CD8-positive, alpha-beta memory T cell (primary cell): ENCODE data around the gene HSD11B1L. TPM values are rescaled to one million over a fixed set of nuclear protein-coding genes. Genes with fewer than 3 reads are reported as not detected.

Experiments used
- polyA plus RNA-seq: library from polyadenylated mRNA; unstranded; fragments of 300-500 nt; fragmentation: Illumina TruSeq; gene quantifications from one replicate; pipeline ENCODE4 v1.2.3, GENCODE V29; 2021
- total RNA-seq, 2 experiments: library from RNA; stranded (reverse); gene quantifications; one replicate each; pipeline ENCODE4 v1.2.3, GENCODE V29; 2021

Gene HSD11B1L
- total and polyA plus RNA-seq, 3 experiments from 2014 or later = 1.4 to 4.0 (median 2.3) TPM

Other genes starting within 250 kb of the HSD11B1L start
- not detected for gene ZNRF4, start 225.6 kb upstream of the HSD11B1L start, total RNA-seq
- gene ZNRF4, start 225.6 kb upstream of the HSD11B1L start, polyA plus RNA-seq = not detected
- gene TINCR, start 113.1 kb upstream of the HSD11B1L start, total RNA-seq = under 1 TPM; 0.20 to 0.28 TPM
- gene TINCR, start 113.1 kb upstream of the HSD11B1L start, polyA plus RNA-seq = 0.16 TPM
- gene SAFB2, start 58.3 kb upstream of the HSD11B1L start, total RNA-seq = 10 to 100 TPM; 87.8 to 98.2 TPM
- gene SAFB2, start 58.3 kb upstream of the HSD11B1L start, polyA plus RNA-seq = 56.4 TPM
- gene SAFB, start 57.9 kb upstream of the HSD11B1L start, total RNA-seq = 100 to 1,000 TPM; 124 to 132 TPM
- gene SAFB, start 57.9 kb upstream of the HSD11B1L start, polyA plus RNA-seq = 103 TPM
- 10 to 100 TPM; 60.6 to 62.1 TPM for gene MICOS13, start 511 bp upstream of the HSD11B1L start, total RNA-seq
- gene MICOS13, start 511 bp upstream of the HSD11B1L start, polyA plus RNA-seq = 117 TPM
- 1,000 to 10,000 TPM; 1,478 to 1,485 TPM for gene RPL36, start 9.3 kb downstream of the HSD11B1L start, total RNA-seq
- gene RPL36, start 9.3 kb downstream of the HSD11B1L start, polyA plus RNA-seq = 2,003 TPM
- 100 to 1,000 TPM; 179 to 204 TPM for gene LONP1, start 39.1 kb downstream of the HSD11B1L start, total RNA-seq
- gene LONP1, start 39.1 kb downstream of the HSD11B1L start, polyA plus RNA-seq = 36.0 TPM
- not detected for gene CATSPERD, start 39.6 kb downstream of the HSD11B1L start, total RNA-seq
- gene CATSPERD, start 39.6 kb downstream of the HSD11B1L start, polyA plus RNA-seq = not detected
- gene PRR22, start 103.7 kb downstream of the HSD11B1L start, total RNA-seq = 1 to 10 TPM; 8.2 to 8.6 TPM
- 0.15 TPM for gene PRR22, start 103.7 kb downstream of the HSD11B1L start, polyA plus RNA-seq
- 10 to 100 TPM; 90.9 to 93.6 TPM for gene DUS3L, start 110.1 kb downstream of the HSD11B1L start, total RNA-seq
- gene DUS3L, start 110.1 kb downstream of the HSD11B1L start, polyA plus RNA-seq = 33.2 TPM
- gene NRTN, start 124.0 kb downstream of the HSD11B1L start, total RNA-seq = under 1 TPM in 1 of 2 experiments, not detected in 1; 0.26 TPM
- gene NRTN, start 124.0 kb downstream of the HSD11B1L start, polyA plus RNA-seq = 0.26 TPM
- not detected for gene FUT6, start 158.7 kb downstream of the HSD11B1L start, total RNA-seq
- not detected for gene FUT6, start 158.7 kb downstream of the HSD11B1L start, polyA plus RNA-seq
- gene FUT3, start 170.4 kb downstream of the HSD11B1L start, total RNA-seq = not detected
- gene FUT3, start 170.4 kb downstream of the HSD11B1L start, polyA plus RNA-seq = not detected
- not detected for gene FUT5, start 189.5 kb downstream of the HSD11B1L start, total RNA-seq
- not detected for gene FUT5, start 189.5 kb downstream of the HSD11B1L start, polyA plus RNA-seq
- gene NDUFA11, start 222.8 kb downstream of the HSD11B1L start, total RNA-seq = 100 to 1,000 TPM; 216 to 232 TPM
- 399 TPM for gene NDUFA11, start 222.8 kb downstream of the HSD11B1L start, polyA plus RNA-seq
- gene VMAC, start 223.8 kb downstream of the HSD11B1L start, total RNA-seq = 1 to 10 TPM; 4.0 to 4.1 TPM
- 6.3 TPM for gene VMAC, start 223.8 kb downstream of the HSD11B1L start, polyA plus RNA-seq
- 1 to 10 TPM; 5.3 to 7.3 TPM for gene CAPS, start 233.2 kb downstream of the HSD11B1L start, total RNA-seq
- gene CAPS, start 233.2 kb downstream of the HSD11B1L start, polyA plus RNA-seq = 2.7 TPM